ACC112 (cell line): ENCODE measurements around the gene TTC9.

Source experiments
- H2AFZ ChIP-seq: fragments of 200-600 bp; sonication (generic); one replicate; pipeline ENCODE4 v1.6.0; 2017; ENCODE audit warnings: antibody characterized with exemption, low read length; ENCODE audit not compliant: unreplicated experiment
- H3K27ac ChIP-seq: fragments of 200-600 bp; sonication (generic); 2 replicates; pipeline ENCODE4 v1.5.1; 2014; ENCODE audit warnings: low read depth, mild to moderate bottlenecking, antibody characterized with exemption, low read length, moderate library complexity
- H3K27me3 ChIP-seq: fragments of 200-600 bp; sonication (generic); 2 replicates; pipeline ENCODE4 v1.6.1; 2014; ENCODE audit warnings: mild to moderate bottlenecking, antibody characterized with exemption, low read length, moderate library complexity, mixed read lengths; ENCODE audit not compliant: insufficient read depth
- H3K36me3 ChIP-seq: fragments of 200-600 bp; sonication (generic); 2 replicates; pipeline ENCODE4 v1.6.1; 2016; ENCODE audit warnings: mild to moderate bottlenecking, antibody characterized with exemption, low read length, moderate library complexity, mixed read lengths; ENCODE audit not compliant: insufficient read depth
- H3K4me1 ChIP-seq: fragments of 200-600 bp; sonication (generic); one replicate; pipeline ENCODE4 v1.6.1; 2016; ENCODE audit warnings: low read length, mixed read lengths; ENCODE audit not compliant: insufficient read depth, unreplicated experiment, control insufficient read depth
- H3K4me3 ChIP-seq: fragments of 200-600 bp; sonication (generic); 2 replicates; pipeline ENCODE4 v1.5.1; 2014; ENCODE audit warnings: mild to moderate bottlenecking, low read depth, low read length
- H3K79me2 ChIP-seq: fragments of 200-600 bp; sonication (generic); one replicate; pipeline ENCODE4 v1.6.0; 2016; ENCODE audit warnings: low read length; ENCODE audit not compliant: control insufficient read depth, unreplicated experiment, insufficient read depth

TTC9 gene

GRCh38 chr14:70641548-70642302 lies at the start of gene TTC9:
TSS of gene TTC9 (plus strand) at chr14:70641916. CDS start at chr14:70642130, 214 bp downstream.
- H3K27ac ChIP-seq: no peak within 1 kb of the TSS
- no peaks in the 10 kb centered on the region for H3K79me2 ChIP-seq
- peaks cover 88% of the 10 kb centered on the region for H3K27me3 ChIP-seq
- H3K4me3 ChIP-seq: peak within 1 kb of the TSS; percentile 77
- H3K36me3 ChIP-seq: no peaks in the 10 kb centered on the region
- H2AFZ ChIP-seq: peak within 1 kb of the TSS; percentile 48
- H3K4me1 ChIP-seq: no peaks in the 10 kb centered on the region

DNA sequence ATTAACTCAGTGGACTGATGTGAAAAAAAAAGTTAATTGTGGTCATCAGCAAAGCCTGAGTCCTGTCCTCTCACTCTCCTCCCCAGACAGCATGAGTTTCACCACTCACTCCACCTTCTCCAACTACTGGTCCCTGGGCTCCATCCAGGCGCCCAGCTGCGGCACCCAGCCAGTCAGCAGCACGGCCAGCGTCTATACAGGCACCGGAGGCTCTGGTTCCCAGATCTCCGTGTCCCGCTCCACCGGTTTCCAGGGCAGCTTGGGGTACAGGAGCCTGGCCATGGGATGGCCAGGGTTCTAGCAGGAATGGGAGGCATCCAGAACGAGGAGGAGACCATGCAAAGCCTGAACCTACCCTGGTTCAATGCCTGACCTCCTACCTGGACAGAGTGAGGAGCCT lies 47.3 kb upstream of the TTC9 start:
- Histone ChIP-seq H3K27me3 (no peaks in the 10 kb centered on the region), H3K4me3 (no peak overlapping the region), H3K79me2 (peaks cover 47% of the 10 kb centered on the region), H3K4me1 (peaks cover 14% of the 10 kb centered on the region), H3K36me3 (peaks cover 39% of the 10 kb centered on the region), H2AFZ (no peak overlapping the region), H3K27ac (no peak overlapping the region)

DNA sequence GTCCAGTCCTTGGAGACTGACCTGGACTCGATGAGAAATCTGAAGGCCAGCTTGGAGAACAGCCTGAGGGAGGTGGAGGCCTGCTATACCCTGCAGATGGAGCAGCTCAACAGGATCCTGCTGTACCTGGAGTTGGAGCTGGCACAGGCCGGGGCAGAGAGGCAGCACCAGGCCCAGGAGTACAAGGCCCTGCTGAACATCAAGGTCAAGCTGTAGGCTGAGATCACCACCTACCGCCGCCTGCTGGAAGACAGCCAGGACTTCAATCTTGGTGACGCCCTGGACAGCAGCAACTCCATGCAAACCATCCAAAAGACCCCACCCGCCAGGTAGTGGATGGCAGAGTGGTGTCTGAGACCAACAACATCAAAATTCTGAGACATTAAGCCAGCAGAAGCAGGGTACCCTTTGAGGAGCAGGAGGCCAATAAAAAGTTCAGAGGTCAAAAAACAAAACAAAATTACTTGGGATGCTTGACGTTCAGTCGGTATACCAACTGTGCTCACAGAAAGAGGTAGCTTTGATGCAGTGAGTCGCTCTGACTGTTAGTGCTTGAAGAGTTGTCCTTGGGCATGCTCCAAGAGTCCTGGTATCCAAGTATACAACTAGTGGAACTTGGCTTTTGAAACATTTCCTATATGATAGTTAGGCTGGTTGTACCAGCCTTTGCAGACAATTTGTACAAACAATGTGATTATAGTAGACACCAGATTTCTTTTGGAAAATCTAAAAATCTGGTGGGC lies 46.1 kb upstream of the TTC9 start:
- Histone ChIP-seq H2AFZ (no peak overlapping the region), H3K36me3 (peaks cover 30% of the 10 kb centered on the region), H3K27ac (peak overlapping the region; percentile 40; the same call in 1 of the 2 replicates), H3K79me2 (peaks cover 55% of the 10 kb centered on the region), H3K27me3 (no peaks in the 10 kb centered on the region), H3K4me1 (peaks cover 14% of the 10 kb centered on the region), H3K4me3 (no peak overlapping the region)

- H3K79me2 ChIP-seq: peaks cover 55% of the 10 kb centered on the region
- H3K27ac ChIP-seq: no peak overlapping the region
- peaks cover 17% of the 10 kb centered on the region for H3K36me3 ChIP-seq
- peaks cover 19% of the 10 kb centered on the region for H3K4me1 ChIP-seq
- no peak overlapping the region for H2AFZ ChIP-seq
- H3K27me3 ChIP-seq: no peaks in the 10 kb centered on the region
- no peak overlapping the region for H3K4me3 ChIP-seq
These were observed 44.0 kb upstream of the TTC9 start for GRCh38 chr14:70597731-70598130.

DNA sequence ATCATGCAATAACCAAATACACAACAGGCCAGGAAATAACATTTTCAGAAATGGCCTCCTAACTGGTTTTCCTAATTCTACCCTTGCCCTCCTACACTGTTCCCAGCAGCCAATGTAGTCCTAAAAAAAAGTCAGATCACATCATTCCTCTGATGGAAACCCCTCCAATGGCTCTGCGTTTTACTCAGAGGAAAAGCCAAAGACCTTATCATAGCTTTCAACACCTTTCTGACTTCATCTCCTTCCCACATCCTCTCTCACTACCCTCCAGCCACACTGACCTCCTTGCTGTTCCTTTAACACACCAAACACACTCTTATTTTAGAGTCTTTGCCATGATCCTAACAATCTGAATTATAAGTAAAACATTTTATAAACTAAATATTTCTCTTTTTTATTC lies 42.4 kb upstream of the TTC9 start:
- no peak overlapping the region for H3K27ac ChIP-seq
- peaks cover 19% of the 10 kb centered on the region for H3K4me1 ChIP-seq
- H2AFZ ChIP-seq: no peak overlapping the region
- H3K36me3 ChIP-seq: peaks cover 3% of the 10 kb centered on the region; the same call in 1 of the 2 replicates
- peaks cover 8% of the 10 kb centered on the region; the same call in 1 of the 2 replicates for H3K27me3 ChIP-seq
- peaks cover 45% of the 10 kb centered on the region for H3K79me2 ChIP-seq
- peak overlapping the region; percentile 94 for H3K4me3 ChIP-seq

GRCh38 chr14:70600382-70601157 lies 41.1 kb upstream of the TTC9 start, which contains the start of gene MED6:
TSS of gene MED6 (minus strand) at chr14:70600655. CDS start at chr14:70600637, 18 bp downstream.
- peaks cover 45% of the 10 kb centered on the region for H3K79me2 ChIP-seq
- H3K27me3 ChIP-seq: peaks cover 13% of the 10 kb centered on the region; the same call in 1 of the 2 replicates
- no peaks in the 10 kb centered on the region for H3K36me3 ChIP-seq
- peak within 1 kb of the TSS; percentile 98 for H2AFZ ChIP-seq
- peak within 1 kb of the TSS; percentile 94 for H3K4me3 ChIP-seq
- H3K4me1 ChIP-seq: peaks cover 19% of the 10 kb centered on the region
- peak within 1 kb of the TSS; percentile 58 for H3K27ac ChIP-seq

DNA sequence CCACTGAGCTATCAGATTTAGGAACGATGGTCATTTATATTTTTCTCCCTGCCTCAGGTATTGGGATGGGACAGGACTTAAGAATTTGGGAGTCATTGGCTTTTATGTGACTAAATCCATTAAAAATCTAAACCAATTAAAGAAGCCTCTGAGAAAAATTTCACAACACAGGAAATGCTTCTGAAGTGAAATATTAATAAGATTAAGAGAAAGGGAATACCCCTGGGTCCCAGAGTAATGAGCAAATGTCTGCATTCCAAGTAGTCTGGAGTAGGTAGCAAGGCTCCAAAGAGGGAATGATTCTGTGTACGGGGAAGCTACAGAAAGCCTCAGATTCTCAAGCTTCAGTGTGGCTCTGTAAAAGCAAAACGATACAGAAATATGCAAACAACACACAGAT lies 40.6 kb upstream of the TTC9 start:
- H3K4me1 ChIP-seq: peaks cover 16% of the 10 kb centered on the region
- H3K27ac ChIP-seq: peak overlapping the region; percentile 44
- no peaks in the 10 kb centered on the region for H3K36me3 ChIP-seq
- H3K27me3 ChIP-seq: peaks cover 15% of the 10 kb centered on the region; the same call in 1 of the 2 replicates
- H3K79me2 ChIP-seq: peaks cover 41% of the 10 kb centered on the region
- H3K4me3 ChIP-seq: peak overlapping the region; percentile 74
- peak overlapping the region; percentile 73 for H2AFZ ChIP-seq

DNA sequence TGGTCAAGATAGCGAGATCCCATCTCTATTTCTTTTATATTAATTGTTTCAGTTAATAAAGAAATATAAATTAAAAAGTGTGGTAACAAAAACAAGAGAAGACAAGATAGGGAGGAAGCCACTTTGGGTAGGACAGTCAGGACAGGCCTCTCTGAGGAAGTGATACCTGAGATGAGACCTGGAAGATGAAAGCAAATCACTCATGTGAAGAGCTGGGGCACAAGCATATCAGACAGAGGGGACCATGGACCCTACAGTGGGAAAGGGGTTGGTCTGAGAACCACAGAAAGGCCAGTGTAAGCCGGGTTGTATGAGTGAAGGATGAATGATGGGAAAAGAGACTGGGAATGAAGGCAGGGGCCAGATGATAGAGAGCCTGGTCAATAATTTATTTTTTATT lies 39.5 kb upstream of the TTC9 start:
- no peak overlapping the region for H3K27ac ChIP-seq
- no peaks in the 10 kb centered on the region for H3K36me3 ChIP-seq
- H3K27me3 ChIP-seq: peaks cover 18% of the 10 kb centered on the region; the same call in 1 of the 2 replicates
- peaks cover 32% of the 10 kb centered on the region for H3K79me2 ChIP-seq
- H3K4me3 ChIP-seq: no peak overlapping the region
- peaks cover 14% of the 10 kb centered on the region for H3K4me1 ChIP-seq
- no peak overlapping the region for H2AFZ ChIP-seq

GRCh38 chr14:70611216-70611615 lies 30.5 kb upstream of the TTC9 start:
- H3K4me3 ChIP-seq: no peak overlapping the region
- peaks cover 45% of the 10 kb centered on the region for H3K27me3 ChIP-seq
- H3K79me2 ChIP-seq: no peaks in the 10 kb centered on the region
- H3K36me3 ChIP-seq: no peaks in the 10 kb centered on the region
- H3K27ac ChIP-seq: no peak overlapping the region
- no peak overlapping the region for H2AFZ ChIP-seq
- H3K4me1 ChIP-seq: no peaks in the 10 kb centered on the region

- Histone ChIP-seq H3K4me1 (no peaks in the 10 kb centered on the region), H3K27ac (no peak overlapping the region), H2AFZ (no peak overlapping the region), H3K27me3 (peaks cover 29% of the 10 kb centered on the region), H3K4me3 (no peak overlapping the region), H3K79me2 (no peaks in the 10 kb centered on the region), H3K36me3 (no peaks in the 10 kb centered on the region)
These were observed 25.1 kb upstream of the TTC9 start for GRCh38 chr14:70616646-70617045.
